WTC11 (cell line): Measurements from ENCODE around the gene STT3B. TPM values are rescaled to one million over a fixed set of nuclear protein-coding genes. Genes with fewer than 3 reads are reported as not detected.

Source experiments
- ATAC-seq: fragments of 200-7000 bp; cut with Tn5 transposase; 2 replicates; pipeline ENCODE4 v1.10.0; 2021; ENCODE audit warnings: mild to moderate bottlenecking, moderate library complexity
- CTCF ChIA-PET: fragments of 300-600 bp; sonication (Branson Sonifier 250); formaldehyde crosslinking; loops from one replicate; lab custom pipeline; 2021; ENCODE audit warnings: antibody characterized with exemption; lab: Charles Lee
- POLR2A ChIA-PET: fragments of 350-600 bp; sonication (Branson Sonifier 250); formaldehyde crosslinking; loops from one replicate; lab custom pipeline; 2021; ENCODE audit warnings: antibody characterized with exemption; lab: Charles Lee
- DNase-seq: peaks from one replicate; pipeline ENCODE4 v3.0.0; 2021; ENCODE audit warnings: low spot score
- H3K27ac Mint-ChIP-seq: 2 replicates; pipeline ENCODE4 v1.8.0; 2021; ENCODE audit warnings: mixed read lengths
- H3K27me3 Mint-ChIP-seq: 2 replicates; pipeline ENCODE4 v1.8.0; 2021; ENCODE audit warnings: low read depth, mild to moderate bottlenecking, moderate library complexity, mixed read lengths
- H3K36me3 Mint-ChIP-seq: 2 replicates; pipeline ENCODE4 v1.8.0; 2021; ENCODE audit warnings: mixed read lengths
- H3K4me1 Mint-ChIP-seq: 2 replicates; pipeline ENCODE4 v1.8.0; 2022; ENCODE audit warnings: mixed read lengths
- H3K4me3 Mint-ChIP-seq: 2 replicates; pipeline ENCODE4 v1.8.0; 2021; ENCODE audit warnings: mild to moderate bottlenecking, moderate library complexity, mixed read lengths
- H3K9me3 Mint-ChIP-seq: 2 replicates; pipeline ENCODE4 v1.8.0; 2021; ENCODE audit warnings: mixed read lengths
- CREB1 ChIP-seq: sonication (generic); formaldehyde crosslinking; IDR thresholded peaks from 2 replicates; pipeline ENCODE4 v1.8.0; 2023; ENCODE audit warnings: mild to moderate bottlenecking, missing genetic modification reagents
- GRHL2 ChIP-seq: fragments of 250-450 bp; sonication (Bioruptor Pico); IDR thresholded peaks from 2 replicates; pipeline ENCODE4 v1.8.0; 2022; ENCODE audit warnings: mild to moderate bottlenecking, moderate library complexity; ENCODE audit not compliant: insufficient replicate concordance, severe bottlenecking
- JUN ChIP-seq: sonication (generic); formaldehyde crosslinking; IDR thresholded peaks from 2 replicates; pipeline ENCODE4 v1.8.0; 2023; ENCODE audit warnings: mild to moderate bottlenecking, missing genetic modification reagents
- MYBL2 ChIP-seq: sonication (generic); formaldehyde crosslinking; IDR thresholded peaks from 2 replicates; pipeline ENCODE4 v1.8.1; 2023; ENCODE audit warnings: mild to moderate bottlenecking, moderate library complexity, missing genetic modification reagents
- NR1H2 ChIP-seq: sonication (generic); formaldehyde crosslinking; IDR thresholded peaks from 2 replicates; pipeline ENCODE4 v1.9.0; 2021; ENCODE audit warnings: mild to moderate bottlenecking, moderate library complexity, missing genetic modification reagents
- RELA ChIP-seq: sonication (generic); formaldehyde crosslinking; IDR thresholded peaks from 2 replicates; pipeline ENCODE4 v1.8.1; 2022; ENCODE audit warnings: missing genetic modification reagents, mild to moderate bottlenecking, borderline replicate concordance
- RORB ChIP-seq: fragments of 250-450 bp; sonication (Bioruptor Pico); IDR thresholded peaks from 2 replicates; pipeline ENCODE4 v1.9.0; 2021; ENCODE audit warnings: mild to moderate bottlenecking
- SMAD4 ChIP-seq: sonication (generic); formaldehyde crosslinking; IDR thresholded peaks from 2 replicates; pipeline ENCODE4 v1.8.0; 2022; ENCODE audit warnings: mild to moderate bottlenecking, missing genetic modification reagents
- ZBTB21 ChIP-seq: sonication (generic); formaldehyde crosslinking; IDR thresholded peaks from 2 replicates; pipeline ENCODE4 v1.8.1; 2023; ENCODE audit warnings: mild to moderate bottlenecking, missing genetic modification reagents, borderline replicate concordance
- ZNF263 ChIP-seq: sonication (generic); formaldehyde crosslinking; IDR thresholded peaks from 2 replicates; pipeline ENCODE4 v1.8.1; 2022; ENCODE audit warnings: low read depth, mild to moderate bottlenecking, moderate library complexity, missing genetic modification reagents
- ZNF317 ChIP-seq: sonication (generic); formaldehyde crosslinking; IDR thresholded peaks from 2 replicates; pipeline ENCODE4 v1.8.1; 2023; ENCODE audit warnings: low read depth, mild to moderate bottlenecking, moderate library complexity, missing genetic modification reagents, borderline replicate concordance
- total RNA-seq: library from RNA; stranded (reverse); gene quantifications from 3 replicates; pipeline ENCODE4 v1.2.3, GENCODE V29; 2021
- TF ChIP-seq, protein P1 (sequence below): sonication (generic); formaldehyde crosslinking; IDR thresholded peaks from 2 replicates; pipeline ENCODE4 v1.8.0; 2023; ENCODE audit warnings: missing genetic modification reagents, mild to moderate bottlenecking, borderline replicate concordance
- TF ChIP-seq, protein P2 (sequence below): sonication (generic); formaldehyde crosslinking; IDR thresholded peaks from 2 replicates; pipeline ENCODE4 v1.8.1; 2023; ENCODE audit warnings: mild to moderate bottlenecking, missing genetic modification reagents
- TF ChIP-seq, protein P3 (sequence below): sonication (generic); formaldehyde crosslinking; conservative IDR thresholded peaks from 2 replicates; pipeline ENCODE4 v1.8.1; 2023; ENCODE audit warnings: mild to moderate bottlenecking, low read depth, missing genetic modification reagents, moderate library complexity
- TF ChIP-seq, protein P4 (sequence below): sonication (generic); formaldehyde crosslinking; IDR thresholded peaks from 2 replicates; pipeline ENCODE4 v1.8.0; 2022; ENCODE audit warnings: mild to moderate bottlenecking, missing genetic modification reagents
- TF ChIP-seq, protein P5 (sequence below): fragments of 250-450 bp; sonication (Bioruptor Pico); conservative IDR thresholded peaks from 2 replicates; pipeline ENCODE4 v1.9.0; 2021; ENCODE audit warnings: mild to moderate bottlenecking
- TF ChIP-seq, protein P6 (sequence below): fragments of 250-450 bp; sonication (Bioruptor Pico); IDR thresholded peaks from 2 replicates; pipeline ENCODE4 v1.9.0; 2021; ENCODE audit warnings: mild to moderate bottlenecking

STT3B gene
- total RNA-seq, 1 experiment from 2014 or later = 103 TPM

DNA sequence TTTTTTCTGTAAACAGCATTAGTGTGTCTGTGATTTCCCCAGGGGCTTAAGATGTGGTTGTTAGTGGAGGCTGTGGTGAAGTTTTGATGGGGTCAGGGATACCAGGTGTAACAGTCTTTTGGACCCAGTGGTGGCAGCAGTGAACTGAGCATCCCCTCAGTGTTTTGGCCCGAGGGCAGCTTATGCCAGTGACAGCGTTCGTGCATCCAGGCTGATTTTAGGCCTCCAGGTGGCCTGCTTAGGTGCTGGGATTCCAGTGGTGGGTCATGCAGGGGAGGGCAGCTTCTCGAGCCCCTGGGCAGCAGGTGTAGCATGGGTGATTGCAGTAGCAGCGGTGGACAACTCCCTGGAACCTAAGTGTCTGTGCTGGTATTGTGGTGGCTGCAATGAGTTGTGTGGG lies 29.2 kb downstream of the STT3B start (continued):
- TF ChIP-seq, protein P1, sequence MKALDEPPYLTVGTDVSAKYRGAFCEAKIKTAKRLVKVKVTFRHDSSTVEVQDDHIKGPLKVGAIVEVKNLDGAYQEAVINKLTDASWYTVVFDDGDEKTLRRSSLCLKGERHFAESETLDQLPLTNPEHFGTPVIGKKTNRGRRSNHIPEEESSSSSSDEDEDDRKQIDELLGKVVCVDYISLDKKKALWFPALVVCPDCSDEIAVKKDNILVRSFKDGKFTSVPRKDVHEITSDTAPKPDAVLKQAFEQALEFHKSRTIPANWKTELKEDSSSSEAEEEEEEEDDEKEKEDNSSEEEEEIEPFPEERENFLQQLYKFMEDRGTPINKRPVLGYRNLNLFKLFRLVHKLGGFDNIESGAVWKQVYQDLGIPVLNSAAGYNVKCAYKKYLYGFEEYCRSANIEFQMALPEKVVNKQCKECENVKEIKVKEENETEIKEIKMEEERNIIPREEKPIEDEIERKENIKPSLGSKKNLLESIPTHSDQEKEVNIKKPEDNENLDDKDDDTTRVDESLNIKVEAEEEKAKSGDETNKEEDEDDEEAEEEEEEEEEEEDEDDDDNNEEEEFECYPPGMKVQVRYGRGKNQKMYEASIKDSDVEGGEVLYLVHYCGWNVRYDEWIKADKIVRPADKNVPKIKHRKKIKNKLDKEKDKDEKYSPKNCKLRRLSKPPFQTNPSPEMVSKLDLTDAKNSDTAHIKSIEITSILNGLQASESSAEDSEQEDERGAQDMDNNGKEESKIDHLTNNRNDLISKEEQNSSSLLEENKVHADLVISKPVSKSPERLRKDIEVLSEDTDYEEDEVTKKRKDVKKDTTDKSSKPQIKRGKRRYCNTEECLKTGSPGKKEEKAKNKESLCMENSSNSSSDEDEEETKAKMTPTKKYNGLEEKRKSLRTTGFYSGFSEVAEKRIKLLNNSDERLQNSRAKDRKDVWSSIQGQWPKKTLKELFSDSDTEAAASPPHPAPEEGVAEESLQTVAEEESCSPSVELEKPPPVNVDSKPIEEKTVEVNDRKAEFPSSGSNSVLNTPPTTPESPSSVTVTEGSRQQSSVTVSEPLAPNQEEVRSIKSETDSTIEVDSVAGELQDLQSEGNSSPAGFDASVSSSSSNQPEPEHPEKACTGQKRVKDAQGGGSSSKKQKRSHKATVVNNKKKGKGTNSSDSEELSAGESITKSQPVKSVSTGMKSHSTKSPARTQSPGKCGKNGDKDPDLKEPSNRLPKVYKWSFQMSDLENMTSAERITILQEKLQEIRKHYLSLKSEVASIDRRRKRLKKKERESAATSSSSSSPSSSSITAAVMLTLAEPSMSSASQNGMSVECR = peak; percentile 35; the same call in 1 of the 2 replicates
- no peak for TF ChIP-seq GRHL2
- no peak for TF ChIP-seq SMAD4
- no peak for TF ChIP-seq NR1H2
- TF ChIP-seq, protein P2, sequence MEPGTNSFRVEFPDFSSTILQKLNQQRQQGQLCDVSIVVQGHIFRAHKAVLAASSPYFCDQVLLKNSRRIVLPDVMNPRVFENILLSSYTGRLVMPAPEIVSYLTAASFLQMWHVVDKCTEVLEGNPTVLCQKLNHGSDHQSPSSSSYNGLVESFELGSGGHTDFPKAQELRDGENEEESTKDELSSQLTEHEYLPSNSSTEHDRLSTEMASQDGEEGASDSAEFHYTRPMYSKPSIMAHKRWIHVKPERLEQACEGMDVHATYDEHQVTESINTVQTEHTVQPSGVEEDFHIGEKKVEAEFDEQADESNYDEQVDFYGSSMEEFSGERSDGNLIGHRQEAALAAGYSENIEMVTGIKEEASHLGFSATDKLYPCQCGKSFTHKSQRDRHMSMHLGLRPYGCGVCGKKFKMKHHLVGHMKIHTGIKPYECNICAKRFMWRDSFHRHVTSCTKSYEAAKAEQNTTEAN (CRISPR knock-in tag) = no peak
- 0 out of 2 replicates have a peak, but pooled peaks have one; percentile 34 for TF ChIP-seq ZBTB21
- no peak for TF ChIP-seq ZNF317 (CRISPR knock-in tag)
- TF ChIP-seq JUN (CRISPR knock-in tag) = no peak
- TF ChIP-seq RELA (CRISPR knock-in tag) = no peak
- TF ChIP-seq MYBL2 = no peak
- TF ChIP-seq, protein P3, sequence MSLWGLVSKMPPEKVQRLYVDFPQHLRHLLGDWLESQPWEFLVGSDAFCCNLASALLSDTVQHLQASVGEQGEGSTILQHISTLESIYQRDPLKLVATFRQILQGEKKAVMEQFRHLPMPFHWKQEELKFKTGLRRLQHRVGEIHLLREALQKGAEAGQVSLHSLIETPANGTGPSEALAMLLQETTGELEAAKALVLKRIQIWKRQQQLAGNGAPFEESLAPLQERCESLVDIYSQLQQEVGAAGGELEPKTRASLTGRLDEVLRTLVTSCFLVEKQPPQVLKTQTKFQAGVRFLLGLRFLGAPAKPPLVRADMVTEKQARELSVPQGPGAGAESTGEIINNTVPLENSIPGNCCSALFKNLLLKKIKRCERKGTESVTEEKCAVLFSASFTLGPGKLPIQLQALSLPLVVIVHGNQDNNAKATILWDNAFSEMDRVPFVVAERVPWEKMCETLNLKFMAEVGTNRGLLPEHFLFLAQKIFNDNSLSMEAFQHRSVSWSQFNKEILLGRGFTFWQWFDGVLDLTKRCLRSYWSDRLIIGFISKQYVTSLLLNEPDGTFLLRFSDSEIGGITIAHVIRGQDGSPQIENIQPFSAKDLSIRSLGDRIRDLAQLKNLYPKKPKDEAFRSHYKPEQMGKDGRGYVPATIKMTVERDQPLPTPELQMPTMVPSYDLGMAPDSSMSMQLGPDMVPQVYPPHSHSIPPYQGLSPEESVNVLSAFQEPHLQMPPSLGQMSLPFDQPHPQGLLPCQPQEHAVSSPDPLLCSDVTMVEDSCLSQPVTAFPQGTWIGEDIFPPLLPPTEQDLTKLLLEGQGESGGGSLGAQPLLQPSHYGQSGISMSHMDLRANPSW (CRISPR knock-in tag) = no peak
- TF ChIP-seq, protein P4, sequence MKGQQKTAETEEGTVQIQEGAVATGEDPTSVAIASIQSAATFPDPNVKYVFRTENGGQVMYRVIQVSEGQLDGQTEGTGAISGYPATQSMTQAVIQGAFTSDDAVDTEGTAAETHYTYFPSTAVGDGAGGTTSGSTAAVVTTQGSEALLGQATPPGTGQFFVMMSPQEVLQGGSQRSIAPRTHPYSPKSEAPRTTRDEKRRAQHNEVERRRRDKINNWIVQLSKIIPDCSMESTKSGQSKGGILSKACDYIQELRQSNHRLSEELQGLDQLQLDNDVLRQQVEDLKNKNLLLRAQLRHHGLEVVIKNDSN (CRISPR knock-in tag) = no peak
- no peak for TF ChIP-seq RORB (CRISPR knock-in tag)

DNA sequence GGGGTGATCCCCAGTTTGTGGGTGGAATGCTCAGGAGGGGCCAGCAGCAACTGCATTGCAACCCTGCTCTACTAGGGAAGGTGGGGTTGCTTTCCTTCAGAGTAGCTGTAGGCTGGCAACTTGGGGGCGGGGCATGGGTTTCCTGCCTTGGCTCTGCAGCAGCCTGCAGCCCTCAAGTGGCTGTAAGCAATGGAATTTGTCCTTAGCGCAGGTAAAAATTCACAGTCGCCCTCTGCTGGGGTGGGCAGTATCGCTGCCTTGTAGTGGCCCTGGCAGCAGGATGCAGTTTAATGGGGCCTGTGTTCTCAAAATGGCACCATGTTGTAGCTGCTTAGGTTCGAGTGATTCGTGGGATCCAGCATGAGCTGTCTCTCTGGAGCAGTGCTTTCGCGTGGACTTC lies 29.8 kb downstream of the STT3B start:
- ChIA-PET POLR2A (interaction anchor here (0.9 to 1.2 kb wide), 2 partner anchors 30 to 31 kb away, joined by 3 to 4 read pairs; partner anchors contain the start of gene STT3B), CTCF (interaction anchor here (0.5 to 1.9 kb wide), 23 partner anchors 9 to 619 kb away, joined by 3 to 38 read pairs (median 4); partner anchors contain the start of gene STT3B)
- Mint-ChIP-seq H3K4me3 (no peak overlapping the region), H3K9me3 (no peaks in the 10 kb centered on the region), H3K27me3 (no peaks in the 10 kb centered on the region), H3K4me1 (peaks cover 65% of the 10 kb centered on the region), H3K27ac (peak overlapping the region; percentile 78; the same call in 1 of the 2 replicates), H3K36me3 (no peaks in the 10 kb centered on the region)
- peak; percentile 92 for ATAC-seq
- DNase-seq = peak; percentile 85
- TF ChIP-seq, protein P5, sequence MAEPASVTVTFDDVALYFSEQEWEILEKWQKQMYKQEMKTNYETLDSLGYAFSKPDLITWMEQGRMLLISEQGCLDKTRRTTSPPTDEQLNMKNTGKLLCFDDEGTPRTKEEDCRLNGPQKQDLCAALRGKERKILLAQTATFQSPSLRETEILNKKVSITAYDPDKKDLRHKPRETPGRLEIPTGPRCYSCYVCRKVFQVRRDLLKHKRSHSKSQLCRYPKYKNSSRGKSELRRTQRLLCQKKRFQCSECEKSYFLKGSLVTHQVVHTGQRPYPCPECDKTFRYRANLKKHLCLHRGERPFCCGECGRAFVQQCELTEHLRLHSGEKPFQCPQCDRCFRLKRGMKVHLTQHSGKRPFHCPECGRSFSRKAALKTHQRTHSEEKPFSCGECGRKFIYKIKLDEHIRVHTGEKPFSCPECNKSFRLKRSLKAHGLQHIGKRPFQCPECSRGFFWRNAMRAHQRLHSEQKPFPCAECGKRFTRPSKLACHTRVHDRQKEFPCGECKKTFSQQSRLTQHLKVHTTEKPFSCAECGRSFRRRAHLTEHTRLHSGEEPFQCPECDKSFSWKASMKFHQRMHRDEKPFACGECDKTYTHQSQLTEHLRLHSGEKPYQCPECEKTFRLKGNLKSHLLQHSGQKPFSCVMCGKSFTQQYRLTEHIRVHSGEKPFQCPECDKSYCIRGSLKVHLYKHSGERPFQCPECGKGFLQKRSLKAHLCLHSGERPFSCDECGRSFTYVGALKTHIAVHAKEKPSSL (CRISPR knock-in tag) = no peak
- no peak for TF ChIP-seq NR1H2
- TF ChIP-seq, protein P6, sequence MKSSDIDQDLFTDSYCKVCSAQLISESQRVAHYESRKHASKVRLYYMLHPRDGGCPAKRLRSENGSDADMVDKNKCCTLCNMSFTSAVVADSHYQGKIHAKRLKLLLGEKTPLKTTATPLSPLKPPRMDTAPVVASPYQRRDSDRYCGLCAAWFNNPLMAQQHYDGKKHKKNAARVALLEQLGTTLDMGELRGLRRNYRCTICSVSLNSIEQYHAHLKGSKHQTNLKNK (CRISPR knock-in tag) = no peak
- TF ChIP-seq MYBL2 = no peak
- no peak for TF ChIP-seq ZNF263 (CRISPR knock-in tag)
- TF ChIP-seq CREB1 = no peak
- TF ChIP-seq, all 79 proteins: peak for 0
